Endothelial cell of umbilical vein (primary cell): ENCODE data around the gene PSMB7. TPM values are rescaled to one million over a fixed set of nuclear protein-coding genes. Genes with fewer than 3 reads are reported as not detected.

Experiments used
- BruUV-seq: library from RNA; stranded (reverse); fragments of 400-500 nt; replicated peaks from 2 replicates; lab custom pipeline; 2021; lab: Mats Ljungman, UMichigan
- CTCF ChIA-PET: fragments of 300-600, 350-600 bp; sonication (Branson Sonifier 250); formaldehyde crosslinking; loops from one replicate; lab custom pipeline; 2021; ENCODE audit warnings: antibody characterized with exemption, inconsistent platforms; lab: Charles Lee
- POLR2A ChIA-PET: fragments of 300-600, 350-600 bp; sonication (Branson Sonifier 250); formaldehyde crosslinking; loops from one replicate; lab custom pipeline; 2021; ENCODE audit warnings: antibody characterized with exemption, inconsistent platforms; lab: Charles Lee
- DNase-seq: peaks from one replicate; pipeline ENCODE4 v3.0.0-alpha.2; 2011; ENCODE audit warnings: low read depth, low spot score
- FAIRE-seq: peaks from 2 replicates; lab custom pipeline; 2011; peaks lifted over from hg19 to GRCh38; lab: Jason Lieb, UNC
- H2AFZ ChIP-seq: 2 replicates; pipeline ENCODE4 v1.6.0; 2012; ENCODE audit warnings: low read depth, low read length, control low read depth, inconsistent platforms
- H3K27ac ChIP-seq: 2 replicates; pipeline ENCODE4 v1.5.1; 2011; ENCODE audit warnings: low read depth, mild to moderate bottlenecking, control low read depth, low read length, moderate library complexity; ENCODE audit not compliant: insufficient read depth
- H3K27me3 ChIP-seq, 2 experiments: 2 replicates each; pipeline versions ENCODE4 v1.6.0 to v1.6.1; 2011; ENCODE audit warnings: low read length in 2 of 2, mixed read lengths in 1 of 2; ENCODE audit not compliant: control insufficient read depth in 2 of 2, insufficient read depth in 2 of 2
- H3K36me3 ChIP-seq, 2 experiments: 2 replicates in 1 of 2; 3 replicates in 1 of 2; pipeline ENCODE4 v1.5.1; 2011; ENCODE audit warnings: low read length in 2 of 2, mild to moderate bottlenecking in 1 of 2, moderate library complexity in 1 of 2; ENCODE audit not compliant: control insufficient read depth in 2 of 2, insufficient read depth in 2 of 2; ENCODE audit errors: extremely low read depth in 1 of 2
- H3K4me1 ChIP-seq: 3 replicates; pipeline ENCODE4 v1.5.1; 2011; ENCODE audit warnings: mild to moderate bottlenecking, low read length; ENCODE audit not compliant: control insufficient read depth, insufficient read depth; ENCODE audit errors: extremely low read depth
- H3K4me2 ChIP-seq: 2 replicates; pipeline ENCODE4 v1.6.1; 2011; ENCODE audit warnings: low read length, control low read depth, mixed read lengths; ENCODE audit not compliant: insufficient read depth
- H3K4me3 ChIP-seq, 3 experiments: fragments of 200-600 bp in 1 of 3; sonication (generic), shearing (Covaris generic) in 1 of 3; replicated peaks in 1 of 3; 2 replicates each; pipeline ENCODE4 v1.5.1; 2011 to 2016; ENCODE audit warnings: control low read depth in 3 of 3, low read length in 3 of 3, mild to moderate bottlenecking in 2 of 3, inconsistent platforms in 1 of 3, low read depth in 1 of 3, moderate library complexity in 1 of 3; ENCODE audit not compliant: insufficient read depth in 1 of 3
- H3K79me2 ChIP-seq: 2 replicates; pipeline ENCODE4 v1.6.0; 2012; ENCODE audit warnings: low read length, inconsistent platforms; ENCODE audit not compliant: control insufficient read depth, insufficient read depth
- H3K9ac ChIP-seq: replicated peaks from 2 replicates; pipeline ENCODE3; 2011; ENCODE audit warnings: low read length, control low read depth; ENCODE audit not compliant: insufficient read depth; ENCODE audit errors: extremely low read depth
- H3K9me1 ChIP-seq: replicated peaks from 3 replicates; pipeline ENCODE4 v1.6.0; 2011; ENCODE audit warnings: mild to moderate bottlenecking, low read length; ENCODE audit not compliant: control insufficient read depth, insufficient read depth; ENCODE audit errors: extremely low read depth
- H3K9me3 ChIP-seq: replicated peaks from 2 replicates; pipeline ENCODE4 v1.5.1; 2012; ENCODE audit warnings: low read length, inconsistent platforms; ENCODE audit not compliant: control insufficient read depth, insufficient read depth
- H4K20me1 ChIP-seq: replicated peaks from 2 replicates; pipeline ENCODE3; 2011; ENCODE audit warnings: mild to moderate bottlenecking, low read length; ENCODE audit not compliant: control insufficient read depth, insufficient read depth; ENCODE audit errors: extremely low read depth
- CTCF ChIP-seq, 2 donors: IDR thresholded peaks; 1 replicate in 1 of 2; 2 replicates in 1 of 2; pipeline ENCODE4 v1.5.1; 2011; ENCODE audit warnings: low read length in 2 of 2, mild to moderate bottlenecking in 2 of 2, moderate library complexity in 2 of 2, control low read depth in 1 of 2, inconsistent platforms in 1 of 2, low read depth in 1 of 2; ENCODE audit not compliant: insufficient read depth in 1 of 2; ENCODE audit errors: extremely low read depth in 1 of 2
- EZH2 ChIP-seq: IDR thresholded peaks from 2 replicates; pipeline ENCODE4 v1.6.1; 2012; ENCODE audit warnings: borderline replicate concordance, low read depth, mild to moderate bottlenecking, moderate library complexity, low read length, inconsistent platforms; ENCODE audit not compliant: severe bottlenecking
- FOS ChIP-seq: IDR thresholded peaks from 2 replicates; pipeline ENCODE4 v1.6.1; 2011; ENCODE audit warnings: mild to moderate bottlenecking, low read length, moderate library complexity, borderline replicate concordance; ENCODE audit not compliant: insufficient read depth
- GATA2 ChIP-seq: IDR thresholded peaks from 2 replicates; pipeline ENCODE4 v1.7.0; 2011; ENCODE audit warnings: low read depth, mild to moderate bottlenecking, moderate library complexity, mixed read lengths, low read length; ENCODE audit not compliant: insufficient read length, insufficient read depth
- JUN ChIP-seq: IDR thresholded peaks from 2 replicates; pipeline ENCODE4 v1.6.1; 2011; ENCODE audit warnings: borderline replicate concordance, low read depth; ENCODE audit not compliant: insufficient read length, insufficient read depth
- MAX ChIP-seq: IDR thresholded peaks from 2 replicates; pipeline ENCODE4 v1.6.1; 2011; ENCODE audit not compliant: insufficient read depth, insufficient read length
- MYC ChIP-seq: IDR thresholded peaks from one replicate; pipeline ENCODE4 v1.6.1; 2011; ENCODE audit warnings: mild to moderate bottlenecking, low read depth, low read length
- POLR2A ChIP-seq: IDR thresholded peaks from 2 replicates; pipeline ENCODE4 v1.6.1; 2012; ENCODE audit warnings: low read depth, mild to moderate bottlenecking, control low read depth, low read length
- POLR2AphosphoS5 ChIP-seq: IDR thresholded peaks from 2 replicates; pipeline ENCODE4 v1.6.1; 2012; ENCODE audit warnings: low read depth, mild to moderate bottlenecking, control low read depth, low read length, moderate library complexity; ENCODE audit not compliant: insufficient read depth
- dilution Hi-C: fragments of 300-500 bp; cut with MboI; formaldehyde crosslinking; loops from one replicate; pipeline ENCODE4 v1.15.0; 2019; ENCODE audit warnings: low sequenced_read_pairs; ENCODE audit not compliant: extremely low pct_ligation_motif_present
- intact Hi-C: fragments of 100-400 bp; cut with micrococcal nuclease; formaldehyde crosslinking; loops from one replicate; pipeline ENCODE4 v1.10.0; 2022
- polyA plus RNA-seq, 4 experiments: library from polyadenylated mRNA; depleted of rRNA in 3 of 4; stranded (reverse) in 3 of 4; unstranded in 1 of 4; fragments of >200 nt; gene quantifications; 2 replicates each; pipeline versions ENCODE4 v1.2.1 to v1.2.3, GENCODE V29; 2011 to 2012; ENCODE audit warnings: missing spikeins in 1 of 4
- total RNA-seq: library from RNA; stranded (reverse); gene quantifications from 2 replicates; pipeline ENCODE4 v1.2.3, GENCODE V29; 2021

Gene PSMB7
- total and polyA plus RNA-seq, 2 donors (not counting 3 experiments of a cell fraction or from before 2014, with no cell fraction given), result 227 to 366 TPM

GRCh38 chr9:124444166-124444565 is 28.9 kb upstream of the PSMB7 start:
- DNase-seq, result no peak
- H3K9me1 ChIP-seq, result no peaks in the 10 kb centered on the region
- H4K20me1 ChIP-seq, result no peaks in the 10 kb centered on the region
- dilution Hi-C loops, result no loop called here
- intact Hi-C loops, result no loop called here
- no peak for FAIRE-seq
- H3K4me1 ChIP-seq, result no peaks in the 10 kb centered on the region
- H3K9me3 ChIP-seq, result no peaks in the 10 kb centered on the region
- no peaks in the 10 kb centered on the region for H3K27me3 ChIP-seq
- H3K4me2 ChIP-seq, result no peak overlapping the region
- no TSS peak for BruUV-seq
- H3K9ac ChIP-seq, result no peak overlapping the region
- no peaks in the 10 kb centered on the region for H3K79me2 ChIP-seq
- POLR2A ChIA-PET, result no interaction called here
- CTCF ChIA-PET, result interaction anchor here (1.3 kb wide), 1 partner anchor 93 kb away, joined by 4 read pairs; no protein-coding TSS in a partner anchor
- no peaks in the 10 kb centered on the region for H3K36me3 ChIP-seq
- TF ChIP-seq EZH2 (no peak), MAX (no peak), GATA2 (no peak), FOS (no peak), POLR2AphosphoS5 (no peak), POLR2A (no peak), CTCF (IDR thresholded peaks at IDR 0.05; ENCODE audit: extremely low read depth in 1 of 2, insufficient read depth in 1 of 2, low read depth in 1 of 2, low read length in 2 of 2) (no peak), MYC (no peak), JUN (no peak)
- no peak overlapping the region for H3K4me3 ChIP-seq
- no peak overlapping the region for H3K27ac ChIP-seq
- H2AFZ ChIP-seq, result no peak overlapping the region
